Activated CD4-positive, alpha-beta T cell treated with anti-CD3 and anti-CD28 coated beads, Interleukin-2, amount 50 U/mL, for 24 hours (primary cell): ENCODE data around the gene HECTD4.

Experiments
- DNase-seq, 2 donors: peaks; one replicate each; pipeline ENCODE4 v3.0.0-alpha.2; 2020; ENCODE audit warnings: low read depth in 1 of 2, low spot score in 1 of 2

HECTD4 gene

DNA sequence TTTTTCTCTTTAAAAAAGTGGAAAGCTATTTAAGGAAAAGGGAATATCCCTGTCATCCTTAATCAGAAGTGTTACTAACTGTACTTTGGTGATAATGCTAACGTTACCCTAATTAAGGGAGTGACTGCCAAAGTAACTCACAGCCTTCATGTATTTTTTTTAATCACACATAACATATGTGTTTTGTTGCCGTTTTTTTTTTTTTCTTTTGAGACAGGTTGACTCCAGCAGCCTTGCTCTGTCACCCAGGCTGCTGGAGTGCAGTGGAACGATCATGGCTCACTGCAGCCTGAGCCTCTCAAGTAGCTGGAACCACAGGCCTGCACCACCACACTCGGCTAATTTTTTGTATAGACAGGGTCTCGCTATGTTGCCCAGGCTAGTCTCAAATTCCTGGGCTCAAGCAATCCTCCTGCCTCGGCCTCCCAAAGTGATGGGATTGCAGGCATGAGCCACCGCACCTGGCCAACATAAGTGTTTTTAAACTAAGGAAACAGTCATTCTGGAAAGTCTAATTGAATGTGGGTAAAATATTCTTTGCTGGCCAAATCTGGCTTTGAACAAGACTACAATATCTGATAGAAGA, 56.5 kb downstream of the HECTD4 start:
- no peak for DNase-seq

DNA sequence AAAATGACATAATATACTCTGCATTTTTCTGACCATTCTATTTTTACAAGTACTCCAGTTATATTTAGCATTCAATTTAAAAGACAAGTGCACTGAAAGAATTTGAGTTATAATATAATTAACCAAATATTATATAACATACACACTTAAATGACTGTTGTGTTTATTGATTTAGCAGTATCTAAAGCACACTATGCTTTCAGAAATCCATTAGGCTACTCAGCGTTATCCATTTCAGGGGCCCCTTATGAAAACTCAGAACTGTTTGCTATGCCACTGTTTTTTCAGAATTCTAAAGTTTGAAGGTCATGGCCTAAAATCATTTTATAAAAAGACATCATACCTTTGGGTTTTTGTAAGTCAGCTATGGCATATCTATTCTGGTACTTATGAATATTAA, 57.1 kb downstream of the HECTD4 start:
- DNase-seq = no peak

DNA sequence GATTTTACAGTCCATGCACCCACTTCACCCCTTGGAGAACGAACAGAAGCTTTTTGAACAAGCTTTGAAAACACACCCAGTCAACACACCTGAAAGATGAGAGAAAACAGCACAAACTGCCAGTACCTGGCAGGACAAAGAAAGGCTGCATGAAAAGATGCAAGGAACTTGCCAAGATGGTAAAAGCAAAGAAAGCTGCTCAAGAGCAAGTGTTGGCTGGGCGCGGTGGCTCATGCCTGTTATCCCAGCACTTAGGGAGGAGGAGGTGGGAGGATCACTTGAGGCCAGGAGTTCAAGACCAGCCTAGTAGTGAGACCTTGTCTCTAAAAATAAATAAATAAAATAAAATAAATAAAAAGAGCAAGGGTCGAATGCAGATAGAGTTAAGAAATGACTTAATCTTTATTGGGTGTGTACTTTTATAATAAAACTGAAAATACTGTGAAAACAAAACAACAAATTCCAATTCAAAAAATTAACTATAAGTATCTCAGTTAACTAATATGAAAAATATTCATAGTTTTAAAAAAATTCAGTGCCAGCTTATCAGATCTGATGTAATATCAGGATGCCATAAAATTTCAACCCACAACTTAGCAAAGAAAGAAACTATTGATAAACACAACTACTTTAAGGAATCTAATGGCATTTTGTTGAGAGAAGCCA, 59.2 kb downstream of the HECTD4 start:
- no peak for DNase-seq

DNA sequence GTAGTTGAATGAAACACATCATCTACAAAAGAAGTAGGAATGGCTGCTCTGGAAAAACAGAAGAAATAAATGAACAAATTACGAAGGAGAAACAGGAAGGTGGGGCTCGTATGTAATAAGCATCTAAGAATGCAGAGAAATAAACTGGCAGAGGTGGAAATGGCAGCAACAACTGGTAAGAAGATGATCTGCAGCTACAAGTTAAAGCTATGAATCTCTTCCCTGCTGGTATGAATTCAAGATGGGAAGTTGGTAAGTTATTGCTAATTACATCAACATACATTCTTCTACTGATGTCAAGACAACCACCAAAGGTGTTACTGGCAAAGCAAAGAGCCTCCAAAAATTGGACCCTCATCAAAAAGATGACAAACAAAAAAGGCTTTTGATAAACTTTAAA, 59.8 kb downstream of the HECTD4 start:
- DNase-seq = no peak

DNA sequence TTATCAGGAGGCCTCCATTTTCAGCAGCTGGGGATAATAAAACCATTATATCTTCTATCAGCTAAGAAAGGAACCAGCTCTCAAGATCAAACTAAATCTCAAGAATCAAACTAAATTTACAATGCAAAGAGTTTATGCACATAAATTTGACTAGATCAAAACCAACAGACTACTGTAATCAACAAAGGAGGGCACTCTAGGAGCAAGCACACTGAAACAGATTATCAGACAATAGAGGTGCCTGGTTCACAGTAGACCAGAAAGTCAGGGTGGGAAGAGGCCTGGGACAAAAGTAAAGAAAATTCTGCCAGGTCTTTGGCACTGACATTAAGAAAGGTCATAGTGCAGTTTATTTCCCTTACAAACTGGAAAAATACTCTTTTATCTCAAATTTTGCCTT, 61.0 kb downstream of the HECTD4 start:
- no peak for DNase-seq

DNA sequence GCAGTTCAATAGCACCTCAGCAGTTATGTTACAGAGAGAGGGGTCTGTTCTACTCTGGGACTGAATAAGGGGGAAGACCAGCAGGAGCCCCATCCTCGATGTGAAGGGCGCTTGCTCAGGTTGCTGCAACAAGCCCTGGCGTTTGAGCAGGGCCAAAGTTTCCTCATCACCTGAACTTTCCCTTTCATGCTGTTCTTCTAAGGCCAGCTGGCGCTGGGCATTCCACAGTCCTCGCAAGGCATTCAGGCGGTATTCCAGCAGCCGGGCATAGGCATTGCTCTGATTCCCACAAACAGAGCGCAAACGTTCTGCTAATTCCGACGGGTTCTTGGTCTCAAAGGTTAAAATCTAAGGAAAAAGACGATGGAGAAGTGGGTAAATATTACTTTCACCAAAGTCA, 62.8 kb downstream of the HECTD4 start:
- DNase-seq = no peak

DNA sequence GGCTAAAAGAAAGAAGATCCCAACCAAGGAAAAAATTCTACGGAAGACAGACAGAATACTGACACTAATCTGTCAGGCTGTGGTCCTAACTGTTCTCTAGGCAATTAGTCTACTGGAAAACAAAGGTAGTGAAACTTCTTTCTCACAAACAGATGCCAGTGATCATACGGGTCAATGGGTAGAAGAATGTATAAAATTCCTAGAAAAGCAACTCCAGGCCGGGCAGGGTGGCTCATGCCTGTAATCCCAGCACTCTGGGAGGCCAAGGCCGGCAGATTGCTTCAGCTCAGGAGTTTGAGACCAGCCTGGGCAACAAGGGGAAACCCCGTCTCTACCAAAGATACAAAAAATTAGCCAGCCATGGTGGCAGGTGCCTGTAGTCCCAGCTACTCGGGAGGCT, 64.8 kb downstream of the HECTD4 start:
- DNase-seq = no peak

DNA sequence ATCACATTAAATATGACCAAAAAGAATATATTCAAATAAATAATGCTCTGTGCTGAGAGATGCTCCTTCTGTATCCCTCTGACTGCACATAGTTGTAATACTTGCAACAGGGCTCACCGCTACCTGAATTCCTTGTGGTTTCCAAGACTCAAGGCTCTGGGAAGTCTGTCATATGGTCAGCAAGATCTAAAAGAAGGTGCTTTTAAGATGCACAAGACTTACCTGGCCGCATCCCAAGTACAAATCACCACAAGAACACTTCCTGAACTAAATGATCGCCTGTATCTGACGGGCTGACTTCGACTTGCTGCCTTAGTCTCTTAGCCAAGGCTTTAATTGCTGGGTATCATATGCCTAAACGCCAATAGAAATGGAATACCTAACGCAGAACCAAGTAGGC, 67.2 kb downstream of the HECTD4 start:
- DNase-seq = no peak

DNA sequence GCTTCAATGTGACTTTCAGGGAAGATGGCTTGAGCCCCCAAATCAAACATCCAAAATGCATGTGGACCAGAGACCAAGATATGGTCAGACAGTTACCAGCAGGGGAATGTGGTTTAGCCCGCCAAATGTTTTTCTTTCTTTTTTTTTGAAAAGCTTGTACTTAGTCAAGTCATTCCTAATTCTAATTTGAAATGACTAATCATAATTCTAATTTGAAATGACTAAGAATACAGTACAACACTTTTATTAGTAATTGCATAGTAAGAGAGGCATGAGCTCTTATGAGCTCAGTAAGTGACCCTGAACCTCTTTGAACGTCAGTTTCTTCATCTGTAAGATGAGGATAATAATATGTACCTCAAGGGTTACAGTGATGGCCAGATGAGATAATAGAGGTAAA, 72.4 kb downstream of the HECTD4 start:
- DNase-seq = no peak

DNA sequence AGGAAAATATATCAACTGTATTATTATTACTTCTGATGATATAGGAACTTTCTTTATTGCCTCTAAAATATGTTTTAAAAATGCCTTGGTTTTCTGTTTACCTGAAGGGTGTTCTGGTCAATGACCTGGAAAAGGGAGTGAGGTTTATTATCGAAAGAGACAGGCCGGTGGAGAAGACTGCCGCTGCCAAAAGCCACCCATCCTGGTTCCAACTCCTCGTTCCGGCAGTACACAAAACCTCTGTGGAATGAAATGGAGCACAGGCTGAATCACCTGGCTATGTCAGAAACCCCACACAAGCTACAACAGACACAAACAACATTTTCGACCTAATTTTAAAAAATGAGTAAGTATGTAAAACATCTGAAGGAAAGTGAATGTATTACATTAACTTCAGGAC, 73.6 kb downstream of the HECTD4 start:
- DNase-seq = no peak

DNA sequence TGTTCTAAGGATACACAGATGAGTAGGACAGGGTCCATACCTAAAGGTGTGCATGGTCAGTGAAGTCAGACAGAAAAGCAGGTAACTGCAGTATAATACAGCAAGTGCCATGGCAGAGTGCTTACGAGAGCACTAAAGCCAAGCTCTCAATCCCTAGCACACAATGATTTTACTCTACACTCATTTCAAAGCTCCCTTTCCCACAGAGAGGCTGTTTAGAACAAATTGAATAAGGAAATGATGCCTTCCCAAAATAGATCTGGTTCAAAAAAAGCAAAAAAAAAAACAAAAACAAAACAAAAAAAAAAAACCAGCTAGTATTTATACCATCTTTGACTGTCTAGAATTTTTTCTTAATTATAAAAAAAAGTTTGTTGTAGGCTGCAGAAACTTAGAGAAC, 74.1 kb downstream of the HECTD4 start:
- DNase-seq = no peak

DNA sequence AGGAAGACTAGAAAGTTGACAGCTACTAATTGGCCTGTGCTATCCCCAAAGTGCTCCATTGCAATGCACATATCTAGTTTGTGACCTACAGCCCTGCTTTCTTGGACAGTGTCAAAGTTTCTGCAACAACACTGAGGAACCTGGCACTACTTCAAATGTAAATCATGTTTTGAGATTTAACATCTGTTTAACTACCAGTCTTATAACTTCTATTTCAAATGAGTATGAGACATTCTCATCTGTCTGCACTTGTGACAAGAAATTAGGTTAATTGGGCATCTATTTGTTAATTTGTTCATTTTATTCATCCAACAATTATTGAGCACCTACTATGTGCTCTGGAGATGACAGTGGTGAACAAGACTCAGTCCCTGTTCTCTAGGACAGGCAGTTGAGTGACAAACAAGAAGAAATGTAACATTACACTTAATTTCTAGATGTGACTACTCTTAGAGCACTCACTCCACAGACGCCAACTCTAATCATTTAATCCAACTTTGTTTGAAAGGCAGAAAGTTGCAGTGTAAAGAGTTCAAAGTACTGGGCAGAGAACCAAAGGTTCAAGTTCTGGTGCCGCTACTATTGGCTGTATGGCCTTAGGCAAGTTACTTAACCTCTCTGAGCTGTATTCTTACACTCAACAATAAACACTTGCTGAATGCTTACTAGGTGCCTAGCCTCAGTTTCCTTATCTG, 74.8 kb downstream of the HECTD4 start:
- DNase-seq = no peak

DNA sequence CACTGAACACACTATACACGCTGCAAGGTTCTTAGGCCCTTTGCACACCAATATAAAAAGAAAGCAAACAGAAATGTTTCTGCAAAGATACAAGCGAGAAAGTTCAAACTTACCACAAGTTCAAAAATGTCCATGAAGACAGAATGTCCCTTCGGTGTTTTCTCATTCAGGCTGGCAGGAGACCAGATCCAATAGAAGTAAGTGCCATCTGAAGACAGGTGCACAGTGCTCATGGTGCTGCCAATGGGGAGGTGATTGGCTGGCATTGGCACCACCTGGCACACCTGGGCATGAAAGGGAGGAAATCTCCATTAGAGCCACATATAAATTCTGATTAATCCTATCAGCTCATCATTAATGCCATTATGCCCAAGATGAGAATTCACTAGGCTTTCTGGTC, 76.3 kb downstream of the HECTD4 start:
- no peak for DNase-seq

DNA sequence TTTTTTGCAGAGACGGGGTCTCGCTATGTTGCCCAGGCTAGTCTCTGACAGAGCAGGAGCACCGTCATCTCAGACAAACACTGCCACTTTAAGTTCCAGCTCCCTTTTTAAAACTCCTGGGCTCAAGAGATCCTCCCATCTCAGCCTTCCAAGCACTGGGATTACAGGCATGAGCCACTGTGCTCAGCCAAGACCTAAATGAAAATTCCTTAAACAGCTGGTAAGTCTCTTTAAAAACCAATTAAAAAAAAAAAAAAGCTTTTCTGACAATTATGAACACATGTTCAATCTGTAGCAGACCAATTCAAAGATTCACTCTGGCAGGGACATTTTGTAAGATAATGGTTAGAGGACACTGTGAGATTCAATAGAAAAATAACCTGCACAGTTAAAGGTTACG, 77.8 kb downstream of the HECTD4 start:
- no peak for DNase-seq

DNA sequence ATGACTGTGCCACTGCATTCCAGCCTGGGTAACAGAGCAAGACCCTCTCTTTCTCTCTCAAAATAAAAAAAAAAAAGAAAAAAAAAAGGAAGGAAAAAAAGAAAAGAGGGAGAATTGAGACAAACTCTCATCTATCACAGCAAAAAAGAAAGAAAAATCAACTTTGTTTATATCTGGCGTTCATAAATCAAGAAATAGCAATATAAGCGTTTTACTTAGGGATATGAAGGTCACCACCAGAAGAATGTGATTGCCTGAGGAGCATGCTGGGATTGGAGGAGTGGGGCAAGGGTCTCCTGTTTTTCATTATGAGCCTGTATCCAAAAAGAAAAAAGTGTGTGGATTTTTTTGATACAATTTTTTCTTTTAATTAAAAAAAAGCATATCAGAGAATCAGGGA, 78.4 kb downstream of the HECTD4 start:
- no peak for DNase-seq

DNA sequence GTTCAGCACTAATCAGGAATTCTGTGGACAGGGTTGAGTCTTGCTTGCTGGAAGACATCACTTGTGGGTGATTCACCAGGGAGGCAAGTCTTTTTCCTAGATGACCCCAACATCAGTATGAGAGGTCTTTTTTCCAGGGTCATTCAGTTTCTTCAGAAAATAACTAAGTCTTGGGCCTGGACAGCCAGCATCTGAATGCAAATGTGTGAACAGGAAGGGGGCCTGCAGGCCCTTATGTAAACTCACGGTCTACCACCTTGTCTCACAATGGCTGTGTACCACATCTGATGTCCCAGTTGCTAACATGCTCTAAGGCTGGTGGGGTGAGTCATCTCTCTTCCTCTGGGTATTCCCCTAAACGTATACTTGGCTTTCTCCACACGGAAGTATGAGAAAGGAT, 79.2 kb downstream of the HECTD4 start:
- peak in 1 of 2 donors; percentile 37 for DNase-seq

DNA sequence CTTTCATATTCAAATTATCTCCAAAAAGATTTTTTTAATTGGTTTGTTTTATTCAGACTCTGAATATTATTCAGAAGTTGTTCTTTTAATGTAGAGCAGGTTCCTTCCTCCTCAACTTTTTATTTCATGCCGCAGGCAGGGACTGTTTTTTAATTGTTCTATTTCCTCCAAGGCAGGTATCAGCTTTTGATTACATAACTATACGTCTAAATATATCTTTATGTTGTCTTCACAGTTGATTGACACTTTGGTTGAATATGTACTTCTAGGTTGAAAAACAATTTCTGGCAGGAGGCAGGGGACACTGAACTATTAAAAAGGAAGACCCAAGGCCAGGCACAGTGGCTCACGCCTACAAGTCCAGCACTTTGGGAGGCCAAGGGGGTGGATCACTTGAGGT, 82.5 kb downstream of the HECTD4 start:
- DNase-seq = no peak

DNA sequence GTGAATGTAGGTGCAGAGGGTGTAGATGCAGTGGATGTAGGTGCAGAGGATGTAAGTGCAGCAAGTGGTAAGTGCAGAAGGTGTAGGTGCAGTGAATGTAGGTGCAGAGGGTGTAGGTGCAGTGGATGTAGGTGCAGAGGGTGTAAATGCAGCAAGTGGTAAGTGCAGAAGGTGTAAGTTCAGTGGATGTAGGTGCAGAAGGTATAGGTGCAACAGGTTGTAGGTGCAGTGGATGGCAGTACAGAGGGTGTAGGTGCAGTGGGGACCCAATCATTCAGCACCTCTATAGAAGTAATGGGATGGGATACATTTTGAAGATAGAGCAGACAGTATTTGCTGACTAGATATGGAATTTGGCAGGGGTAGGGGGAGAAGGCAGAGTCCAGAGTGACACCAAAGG, 85.0 kb downstream of the HECTD4 start:
- DNase-seq = no peak

DNA sequence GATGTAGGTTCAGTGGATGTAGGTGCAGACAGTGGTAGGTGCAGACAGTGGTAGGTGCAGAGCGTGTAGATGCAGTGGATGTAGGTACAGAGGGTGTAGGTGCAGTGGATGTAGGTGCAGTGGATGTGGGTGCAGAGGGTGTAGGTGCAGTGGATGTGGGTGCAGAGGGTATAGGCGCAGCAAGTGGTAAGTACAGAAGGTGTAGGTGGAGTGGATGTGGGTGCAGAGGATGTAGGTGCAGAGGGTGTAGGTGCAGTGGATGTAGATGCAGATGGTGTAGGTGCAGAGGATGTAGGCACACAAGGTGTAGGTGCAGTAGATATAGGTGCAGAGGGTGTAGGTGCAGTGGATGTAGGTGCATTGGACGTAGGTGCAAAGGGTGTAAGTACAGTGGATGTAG, 86.0 kb downstream of the HECTD4 start:
- DNase-seq = no peak

DNA sequence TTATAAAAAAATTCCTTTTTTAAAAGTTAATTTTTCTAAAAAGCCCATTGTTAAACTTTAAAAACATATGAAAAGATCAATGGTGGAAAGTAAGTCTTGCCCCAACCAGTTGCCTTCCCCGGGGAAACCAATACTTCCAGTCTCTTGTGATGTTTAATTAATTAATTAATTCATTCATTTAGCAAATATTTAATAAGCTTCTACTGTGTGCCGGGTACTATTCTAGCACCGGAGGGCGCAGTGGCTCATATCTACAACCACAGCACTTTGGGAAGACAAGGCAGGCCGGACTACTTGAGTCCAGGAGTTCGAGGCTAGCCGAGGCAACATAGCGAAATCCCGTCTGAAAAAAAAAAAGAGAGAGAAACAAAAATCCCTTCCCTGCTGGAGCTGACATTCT, 87.4 kb downstream of the HECTD4 start:
- DNase-seq = no peak

DNA sequence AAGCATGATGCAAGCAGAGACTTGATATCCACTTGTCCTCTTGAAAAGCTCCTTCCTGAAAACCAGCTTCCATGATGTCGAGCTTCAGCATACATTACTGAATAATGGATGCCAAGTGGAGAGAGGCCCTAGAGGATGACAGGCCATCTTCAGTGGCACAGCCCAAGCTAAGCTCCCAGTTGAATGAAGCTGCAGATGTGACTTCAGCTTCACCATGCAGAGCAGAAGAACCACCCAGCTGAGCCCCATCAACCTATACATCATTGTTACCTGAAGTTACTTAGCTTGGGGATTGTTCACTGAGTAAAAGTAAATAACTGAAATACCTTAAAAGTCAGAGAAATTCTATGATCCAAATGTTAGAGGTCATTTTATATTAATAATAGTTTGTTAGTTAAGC, 93.6 kb downstream of the HECTD4 start:
- no peak for DNase-seq

DNA sequence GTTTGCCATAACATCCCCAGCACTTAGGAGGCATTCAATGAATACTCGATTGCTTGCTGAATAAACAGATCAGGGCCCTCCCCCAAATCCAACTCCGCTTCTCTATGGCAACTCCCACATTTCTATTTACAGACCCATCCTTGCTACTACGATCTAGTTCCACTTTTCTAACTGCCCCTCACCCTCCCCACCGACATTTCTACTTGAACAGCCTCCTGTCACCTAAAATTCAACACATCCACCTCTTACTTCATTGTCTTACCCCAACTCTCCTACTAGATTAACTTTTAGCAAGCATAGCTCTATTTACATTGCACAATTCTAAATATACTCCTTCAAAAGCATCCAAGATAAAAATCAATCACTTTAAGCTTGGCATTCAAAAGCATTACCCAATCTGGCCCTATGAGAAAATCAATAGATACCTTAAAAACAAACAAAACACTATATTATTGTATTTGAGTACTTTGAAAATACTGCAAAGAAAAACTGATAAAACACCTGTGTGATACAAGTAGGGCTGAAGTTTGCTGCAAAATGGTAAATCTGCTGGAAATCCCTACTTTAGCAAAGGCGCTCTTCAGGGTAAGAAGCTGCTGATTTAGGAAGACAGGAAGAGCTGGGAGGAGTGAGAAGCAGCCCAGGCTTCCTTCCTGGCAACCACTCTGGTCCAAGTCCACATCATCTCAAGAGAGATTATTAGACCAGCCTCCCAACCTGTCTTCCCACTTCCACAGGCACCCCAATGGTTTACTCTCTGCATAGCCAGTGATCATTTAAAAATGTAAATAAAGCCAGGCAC, 96.4 kb downstream of the HECTD4 start:
- no peak for DNase-seq
